Measurements from ENCODE around the gene TAF1A.

The TAF1A gene

GRCh38 chr1:222539951-222540597 is 49.7 kb downstream of the TAF1A start:
- Histone ChIP-seq H3K36me3 (ENCODE audit: low read length) (no peaks in the 10 kb centered on the region), H2AFZ (ENCODE audit: low read depth, low read length, severe bottlenecking) (no peak overlapping the region), H3K4me2 (ENCODE audit: low read depth, low read length, poor library complexity, severe bottlenecking) (no peak overlapping the region), H4K20me1 (ENCODE audit: low read depth, low read length) (no peaks in the 10 kb centered on the region), H3K79me2 (ENCODE audit: insufficient read depth, low read length) (no peaks in the 10 kb centered on the region), H3K9ac (ENCODE audit: low read length) (no peak overlapping the region), H3K4me3 (ENCODE audit: insufficient read depth, low read length, poor library complexity, severe bottlenecking) (no peak overlapping the region), H3F3A (ENCODE audit: insufficient read depth) (no peaks in the 10 kb centered on the region), H3K27ac (ENCODE audit: low read depth, low read length) (no peak overlapping the region), H3K9me2 (replicated peaks; ENCODE audit: insufficient read depth, low read length) (no peaks in the 10 kb centered on the region), H3K27me3 (ENCODE audit: low read length) (no peaks in the 10 kb centered on the region), H3K9me3 (ENCODE audit: insufficient read depth, low read length) (no peaks in the 10 kb centered on the region)
- TF ChIP-seq CTCF (IDR thresholded peaks at IDR 0.05; ENCODE audit: insufficient read depth, low read length, poor library complexity, severe bottlenecking) (no peak), EZH2phosphoT487 (conservative IDR thresholded peaks at IDR 0.05; ENCODE audit: low read length) (no peak)

GRCh38 chr1:222535455-222535854 is 54.3 kb downstream of the TAF1A start:
- Histone ChIP-seq H3K27ac (ENCODE audit: low read depth, low read length) (no peak overlapping the region), H3F3A (ENCODE audit: insufficient read depth) (no peaks in the 10 kb centered on the region), H3K36me3 (ENCODE audit: low read length) (no peaks in the 10 kb centered on the region), H3K4me3 (ENCODE audit: insufficient read depth, low read length, poor library complexity, severe bottlenecking) (no peak overlapping the region), H3K9me2 (replicated peaks; ENCODE audit: insufficient read depth, low read length) (no peaks in the 10 kb centered on the region), H4K20me1 (ENCODE audit: low read depth, low read length) (no peaks in the 10 kb centered on the region), H3K9ac (ENCODE audit: low read length) (no peak overlapping the region), H2AFZ (ENCODE audit: low read depth, low read length, severe bottlenecking) (no peak overlapping the region), H3K27me3 (ENCODE audit: low read length) (no peaks in the 10 kb centered on the region), H3K4me2 (ENCODE audit: low read depth, low read length, poor library complexity, severe bottlenecking) (no peak overlapping the region), H3K79me2 (ENCODE audit: insufficient read depth, low read length) (no peaks in the 10 kb centered on the region), H3K9me3 (ENCODE audit: insufficient read depth, low read length) (no peaks in the 10 kb centered on the region)
- no peak for TF ChIP-seq CTCF (IDR thresholded peaks at IDR 0.05; ENCODE audit: insufficient read depth, low read length, poor library complexity, severe bottlenecking)
- TF ChIP-seq EZH2phosphoT487 (conservative IDR thresholded peaks at IDR 0.05; ENCODE audit: low read length) = no peak

DNA sequence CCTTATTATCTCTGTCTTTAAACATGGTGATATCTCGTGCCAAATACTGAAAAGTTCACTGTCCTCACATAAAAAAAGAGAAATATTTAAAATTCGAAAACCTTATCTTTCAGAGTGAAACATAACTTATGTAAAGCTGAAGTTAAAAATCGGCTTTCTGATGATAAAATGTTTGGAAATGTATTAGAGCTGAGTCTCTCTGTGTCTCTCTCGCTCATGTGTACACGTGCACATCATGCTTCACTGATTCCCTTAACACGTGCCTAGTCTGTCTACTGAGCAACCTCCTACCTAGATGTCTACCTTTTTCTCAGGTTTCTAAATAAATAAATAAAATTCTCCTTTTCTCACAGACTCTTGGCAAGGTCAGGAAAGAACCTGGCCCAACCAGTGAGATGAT is 58.9 kb downstream of the TAF1A start:
- H3K36me3 ChIP-seq (ENCODE audit: low read length) = no peaks in the 10 kb centered on the region
- H4K20me1 ChIP-seq (ENCODE audit: low read depth, low read length) = no peaks in the 10 kb centered on the region
- H3K4me3 ChIP-seq (ENCODE audit: insufficient read depth, low read length, poor library complexity, severe bottlenecking) = no peak overlapping the region
- H3K4me2 ChIP-seq (ENCODE audit: low read depth, low read length, poor library complexity, severe bottlenecking) = no peak overlapping the region
- H3K79me2 ChIP-seq (ENCODE audit: insufficient read depth, low read length) = no peaks in the 10 kb centered on the region
- H3K9me3 ChIP-seq (ENCODE audit: insufficient read depth, low read length) = no peaks in the 10 kb centered on the region
- H2AFZ ChIP-seq (ENCODE audit: low read depth, low read length, severe bottlenecking) = no peak overlapping the region
- no peaks in the 10 kb centered on the region for H3F3A ChIP-seq (ENCODE audit: insufficient read depth)
- TF ChIP-seq CTCF (IDR thresholded peaks at IDR 0.05; ENCODE audit: insufficient read depth, low read length, poor library complexity, severe bottlenecking) (no peak), EZH2phosphoT487 (conservative IDR thresholded peaks at IDR 0.05; ENCODE audit: low read length) (no peak)
- no peaks in the 10 kb centered on the region for H3K9me2 ChIP-seq (replicated peaks; ENCODE audit: insufficient read depth, low read length)
- H3K9ac ChIP-seq (ENCODE audit: low read length) = no peak overlapping the region
- H3K27me3 ChIP-seq (ENCODE audit: low read length) = no peaks in the 10 kb centered on the region
- no peak overlapping the region for H3K27ac ChIP-seq (ENCODE audit: low read depth, low read length)

All from SU-DHL-6 (cell line).